Measurements from ENCODE around the gene CEP164. TPM values are rescaled to one million over a fixed set of nuclear protein-coding genes. Genes with fewer than 3 reads are reported as not detected.
A peak's percentile ranks its signal among the peaks of the same experiment; 100 is the strongest.

CEP164 gene
- total RNA-seq, 4 donors from 2014 or later, result 11.3 to 45.1 (median 15.2) TPM

GRCh38 chr11:117385906-117386305, 58.3 kb downstream of the CEP164 start:
- intact Hi-C loops (cut with DNase I; ENCODE audit: low total_unique reads), result no loop called here
- no peak for TF ChIP-seq POLR2A (IDR thresholded peaks at IDR 0.05)
- TF ChIP-seq CTCF (IDR thresholded peaks at IDR 0.05), result no peak
- 95 to 97% methylated on average over 9 of the region's 9 CpGs for WGBS, 2 donors
- H3K4me3 ChIP-seq (ENCODE audit: low read depth, poor library complexity, severe bottlenecking), result no peak overlapping the region
- peak in 1 of 2 donors; percentile 53 for DNase-seq (ENCODE audit: low spot score in 2 of 2)

GRCh38 chr11:117387992-117388755, 60.5 kb downstream of the CEP164 start:
- WGBS, 2 donors, result 86 to 87% methylated on average over 3 of the region's 3 CpGs
- no peak for TF ChIP-seq POLR2A (IDR thresholded peaks at IDR 0.05)
- no peak for TF ChIP-seq CTCF (IDR thresholded peaks at IDR 0.05)
- DNase-seq (ENCODE audit: low spot score in 2 of 2), result peak in 1 of 2 donors; percentile 12
- intact Hi-C loops (cut with DNase I; ENCODE audit: low total_unique reads), result no loop called here
- H3K4me3 ChIP-seq (ENCODE audit: low read depth, poor library complexity, severe bottlenecking), result no peak overlapping the region

- intact Hi-C loops (cut with DNase I; ENCODE audit: low total_unique reads), result no loop called here
Observed at GRCh38 chr11:117390743-117391142, 63.1 kb downstream of the CEP164 start.

GRCh38 chr11:117391181-117391580, 63.5 kb downstream of the CEP164 start:
- TF ChIP-seq POLR2A (IDR thresholded peaks at IDR 0.05) (no peak), CTCF (IDR thresholded peaks at IDR 0.05) (no peak)
- WGBS, 2 donors, result 96 to 98% methylated on average over 8 of the region's 8 CpGs
- H3K4me3 ChIP-seq (ENCODE audit: low read depth, poor library complexity, severe bottlenecking), result no peak overlapping the region
- intact Hi-C loops (cut with DNase I; ENCODE audit: low total_unique reads), result no loop called here
- DNase-seq (ENCODE audit: low spot score in 2 of 2), result peak in 1 of 2 donors; percentile 32

More at GRCh38 chr11:117390743-117391142, 63.1 kb downstream of the CEP164 start:
- no peak overlapping the region for H3K4me3 ChIP-seq (ENCODE audit: low read depth, poor library complexity, severe bottlenecking)
- DNase-seq (ENCODE audit: low spot score in 2 of 2), result peak in 1 of 2 donors; percentile 52
- 95% methylated on average over 8 of the region's 8 CpGs for WGBS, 2 donors
- no peak for TF ChIP-seq CTCF (IDR thresholded peaks at IDR 0.05)
- TF ChIP-seq POLR2A (IDR thresholded peaks at IDR 0.05), result no peak

- intact Hi-C loops (cut with DNase I; ENCODE audit: low total_unique reads), result no loop called here
- TF ChIP-seq CTCF (IDR thresholded peaks at IDR 0.05) (no peak), POLR2A (IDR thresholded peaks at IDR 0.05) (no peak)
- WGBS, 2 donors, result 88 to 93% methylated on average over 12 of the region's 12 CpGs
Observed at GRCh38 chr11:117392001-117392690, 64.5 kb downstream of the CEP164 start.

More at GRCh38 chr11:117392001-117392690, 64.5 kb downstream of the CEP164 start:
- no peak for DNase-seq (ENCODE audit: low spot score in 2 of 2)
- no peak overlapping the region for H3K4me3 ChIP-seq (ENCODE audit: low read depth, poor library complexity, severe bottlenecking)

All from lower leg skin (tissue), 4 donors.